BJ (cell line): Measurements from ENCODE around the gene C6. TPM values are rescaled to one million over a fixed set of nuclear protein-coding genes. Genes with fewer than 3 reads are reported as not detected.
"Not testable (repeated sequence)": the region's sequence is repeated elsewhere in the genome, so short reads cannot be mapped to it uniquely, and the experiment has no call there.

Source experiments
- CTCF ChIA-PET: fragments of 350-600 bp; formaldehyde crosslinking; extraction: SDS; loops from one replicate; lab custom pipeline; 2021; ENCODE audit warnings: antibody characterized with exemption, inconsistent platforms; lab: Yijun Ruan, JAX
- POLR2A ChIA-PET: fragments of 300-600 bp; sonication (Branson Sonifier 250); formaldehyde crosslinking; extraction: SDS; loops from one replicate; lab custom pipeline; 2021; ENCODE audit warnings: antibody characterized with exemption; lab: Charles Lee
- DNase-seq: peaks from one replicate; pipeline ENCODE4 v3.0.0-alpha.2; 2011; ENCODE audit warnings: low read depth
- H3K27me3 ChIP-seq: 2 replicates; pipeline ENCODE4 v1.6.0; 2011; ENCODE audit warnings: low read length; ENCODE audit not compliant: control insufficient read depth, insufficient read depth
- H3K36me3 ChIP-seq: 2 replicates; pipeline ENCODE4 v1.5.1; 2011; ENCODE audit warnings: low read length; ENCODE audit not compliant: control insufficient read depth, insufficient read depth
- H3K4me3 ChIP-seq: 2 replicates; pipeline ENCODE4 v1.5.1; 2011; ENCODE audit warnings: low read depth, mild to moderate bottlenecking, control low read depth, low read length
- polyA plus RNA-seq: library from polyadenylated mRNA; depleted of rRNA; stranded (reverse); fragments of >200 nt; gene quantifications from 2 replicates; pipeline ENCODE4 v1.2.3, GENCODE V29; 2011
- TF ChIP-seq, protein P1 (sequence below): IDR thresholded peaks from 2 replicates; pipeline ENCODE4 v1.5.1; 2011; ENCODE audit warnings: low read depth, mild to moderate bottlenecking, control low read depth, inconsistent platforms, low read length, moderate library complexity; ENCODE audit not compliant: insufficient read depth

C6 gene
- polyA plus RNA-seq, 1 experiment = not detected

DNA sequence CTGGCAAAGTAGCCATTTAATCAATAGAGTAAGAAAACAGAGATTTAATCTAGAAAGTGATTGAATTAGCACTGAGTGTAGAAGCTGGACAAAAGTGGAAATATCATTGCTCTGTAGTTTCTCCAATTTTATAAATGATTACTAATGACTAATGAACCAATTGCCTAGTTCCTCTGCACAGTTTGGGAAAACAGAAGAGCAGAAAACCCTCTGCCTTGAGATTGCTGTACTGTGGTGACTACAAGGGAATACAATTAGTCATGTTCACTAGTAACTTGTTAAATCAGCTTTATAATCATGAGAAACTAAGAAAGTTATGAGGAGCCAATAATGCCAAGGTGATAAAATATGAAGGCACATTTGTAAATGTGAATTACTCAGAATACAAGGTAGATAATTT is 21.1 kb upstream of the C6 start:
- H3K36me3 ChIP-seq = no peaks in the 10 kb centered on the region
- ChIA-PET POLR2A (no interaction called here), CTCF (no interaction called here)
- no peak for DNase-seq
- no peaks in the 10 kb centered on the region for H3K27me3 ChIP-seq
- TF ChIP-seq, protein P1, sequence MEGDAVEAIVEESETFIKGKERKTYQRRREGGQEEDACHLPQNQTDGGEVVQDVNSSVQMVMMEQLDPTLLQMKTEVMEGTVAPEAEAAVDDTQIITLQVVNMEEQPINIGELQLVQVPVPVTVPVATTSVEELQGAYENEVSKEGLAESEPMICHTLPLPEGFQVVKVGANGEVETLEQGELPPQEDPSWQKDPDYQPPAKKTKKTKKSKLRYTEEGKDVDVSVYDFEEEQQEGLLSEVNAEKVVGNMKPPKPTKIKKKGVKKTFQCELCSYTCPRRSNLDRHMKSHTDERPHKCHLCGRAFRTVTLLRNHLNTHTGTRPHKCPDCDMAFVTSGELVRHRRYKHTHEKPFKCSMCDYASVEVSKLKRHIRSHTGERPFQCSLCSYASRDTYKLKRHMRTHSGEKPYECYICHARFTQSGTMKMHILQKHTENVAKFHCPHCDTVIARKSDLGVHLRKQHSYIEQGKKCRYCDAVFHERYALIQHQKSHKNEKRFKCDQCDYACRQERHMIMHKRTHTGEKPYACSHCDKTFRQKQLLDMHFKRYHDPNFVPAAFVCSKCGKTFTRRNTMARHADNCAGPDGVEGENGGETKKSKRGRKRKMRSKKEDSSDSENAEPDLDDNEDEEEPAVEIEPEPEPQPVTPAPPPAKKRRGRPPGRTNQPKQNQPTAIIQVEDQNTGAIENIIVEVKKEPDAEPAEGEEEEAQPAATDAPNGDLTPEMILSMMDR = no peak
- H3K4me3 ChIP-seq = no peak overlapping the region

DNA sequence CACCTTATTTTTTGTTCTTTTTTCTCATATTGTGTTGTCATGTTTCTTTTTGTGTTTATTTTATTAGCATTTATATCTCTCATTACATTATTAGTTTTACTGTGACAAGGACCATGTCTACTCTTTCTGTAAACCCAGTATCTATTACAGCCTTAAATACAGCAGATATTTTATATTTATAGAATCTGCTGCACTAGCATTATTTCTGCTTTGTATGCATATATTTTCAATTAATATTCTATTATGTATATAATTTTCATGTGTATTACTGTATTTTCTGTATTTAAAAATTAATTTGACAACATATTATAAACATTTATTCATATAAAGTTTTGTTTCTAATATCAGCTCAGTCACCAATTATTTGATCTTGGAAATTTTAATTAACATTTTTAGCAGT is 19.5 kb upstream of the C6 start:
- no peak for DNase-seq
- H3K36me3 ChIP-seq = no peaks in the 10 kb centered on the region
- CTCF ChIA-PET = no interaction called here
- no peak overlapping the region for H3K4me3 ChIP-seq
- TF ChIP-seq, protein P1 = no peak
- H3K27me3 ChIP-seq = no peaks in the 10 kb centered on the region
- POLR2A ChIA-PET = no interaction called here

DNA sequence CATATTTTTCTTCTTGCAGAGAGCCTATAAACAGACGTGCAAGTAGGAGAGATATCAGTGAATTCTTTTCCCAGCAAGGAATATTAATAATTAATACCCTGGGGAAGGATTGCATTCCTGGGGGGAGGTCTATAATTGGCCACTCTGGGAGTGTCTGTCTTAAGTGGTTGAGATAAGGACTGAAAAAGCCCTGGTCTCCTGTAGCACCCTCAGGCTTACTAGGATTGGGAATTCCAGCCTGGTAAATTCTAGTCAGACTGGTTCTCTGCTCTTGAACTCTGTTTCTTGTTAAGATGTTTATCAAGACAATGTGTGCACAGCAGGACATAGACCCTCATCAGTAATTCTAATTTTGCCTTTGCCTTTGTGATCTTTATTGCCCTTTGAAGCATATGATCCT is 16.9 kb upstream of the C6 start:
- H3K4me3 ChIP-seq, CTCF ChIA-PET, POLR2A ChIA-PET, H3K27me3 ChIP-seq, H3K36me3 ChIP-seq, DNase-seq: not testable (repeated sequence)

DNA sequence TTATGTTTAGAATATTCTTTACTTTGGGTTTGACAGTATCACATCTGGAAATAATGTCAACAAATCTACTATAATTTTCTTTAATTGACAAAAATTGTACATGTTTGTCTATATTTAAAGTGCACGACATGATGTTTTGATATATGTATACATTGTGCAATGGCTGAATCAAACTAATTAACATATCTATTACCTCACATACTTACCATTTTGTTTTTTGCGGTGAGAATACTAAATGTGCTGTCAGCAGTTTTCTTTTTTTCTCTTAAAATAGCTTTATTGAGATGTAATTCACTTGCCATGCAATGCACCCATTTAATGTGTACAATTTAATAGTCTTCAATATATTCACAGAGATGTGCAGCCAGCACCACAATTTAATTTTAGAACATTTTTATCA is 10.6 kb upstream of the C6 start:
- ChIA-PET CTCF (no interaction called here), POLR2A (no interaction called here)
- TF ChIP-seq, protein P1 = no peak
- Histone ChIP-seq H3K4me3 (no peak overlapping the region), H3K36me3 (no peaks in the 10 kb centered on the region), H3K27me3 (no peaks in the 10 kb centered on the region)
- DNase-seq = no peak

DNA sequence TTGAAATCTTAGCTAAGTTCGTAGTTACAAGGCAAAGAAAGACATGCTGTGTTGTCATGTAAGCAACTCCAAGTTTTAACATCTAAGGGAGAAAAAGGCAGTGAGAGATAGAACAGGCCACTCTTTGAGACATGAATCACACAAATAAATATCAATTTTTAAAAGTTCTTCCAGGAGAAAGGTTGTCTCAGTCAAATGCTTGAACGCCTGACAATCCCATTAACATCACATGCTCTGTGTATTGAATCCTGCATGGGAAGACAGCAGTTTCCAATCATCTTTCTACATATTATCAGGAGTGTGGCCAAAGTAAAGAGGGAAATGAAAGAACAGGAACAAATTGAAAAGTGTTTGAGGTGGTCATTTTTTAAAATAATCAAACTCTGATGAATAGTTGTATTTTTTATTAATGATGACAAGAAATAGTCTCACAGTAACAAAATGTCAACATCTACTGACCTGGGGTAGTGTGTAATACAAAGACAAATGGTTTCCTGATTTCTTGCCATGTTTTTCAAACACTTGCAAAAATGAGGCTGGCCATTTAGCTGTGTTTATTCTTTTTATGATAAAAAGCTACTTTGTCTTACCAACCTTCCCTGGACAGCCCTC is 6.4 kb upstream of the C6 start:
- POLR2A ChIA-PET = no interaction called here
- Histone ChIP-seq H3K27me3 (no peaks in the 10 kb centered on the region), H3K4me3 (no peak overlapping the region), H3K36me3 (no peaks in the 10 kb centered on the region)
- TF ChIP-seq, protein P1 = no peak
- CTCF ChIA-PET = no interaction called here
- no peak for DNase-seq
